GM18502 (cell line): ENCODE results near the gene SKAP2.

Source experiments
- ATAC-seq: cut with Tn5 transposase; IDR thresholded peaks from one replicate; pipeline ENCODE4 v1.9.1; 2021; ENCODE audit warnings: mild to moderate bottlenecking; ENCODE audit not compliant: unreplicated experiment, poor library complexity

The SKAP2 gene

DNA sequence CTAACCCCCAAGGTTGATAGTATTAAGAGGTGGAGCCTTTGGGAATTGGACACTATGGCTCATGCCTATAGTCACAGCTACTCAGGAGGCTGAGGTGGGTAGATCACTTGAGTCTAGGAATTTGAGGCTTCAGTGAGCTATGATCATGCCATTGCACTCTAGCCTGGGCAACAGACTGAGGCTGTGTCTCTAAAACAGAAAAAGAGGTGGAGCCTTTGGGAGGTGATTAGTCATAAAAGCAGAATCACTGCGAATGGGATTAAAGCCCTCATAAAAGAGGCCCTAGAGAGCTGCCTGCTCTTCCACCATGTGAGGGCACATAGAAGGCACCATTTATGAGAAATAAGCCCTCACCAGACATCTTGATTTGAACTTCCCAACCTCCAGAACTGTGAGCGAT is 81.9 kb downstream of the SKAP2 start:
- ATAC-seq: no peak

DNA sequence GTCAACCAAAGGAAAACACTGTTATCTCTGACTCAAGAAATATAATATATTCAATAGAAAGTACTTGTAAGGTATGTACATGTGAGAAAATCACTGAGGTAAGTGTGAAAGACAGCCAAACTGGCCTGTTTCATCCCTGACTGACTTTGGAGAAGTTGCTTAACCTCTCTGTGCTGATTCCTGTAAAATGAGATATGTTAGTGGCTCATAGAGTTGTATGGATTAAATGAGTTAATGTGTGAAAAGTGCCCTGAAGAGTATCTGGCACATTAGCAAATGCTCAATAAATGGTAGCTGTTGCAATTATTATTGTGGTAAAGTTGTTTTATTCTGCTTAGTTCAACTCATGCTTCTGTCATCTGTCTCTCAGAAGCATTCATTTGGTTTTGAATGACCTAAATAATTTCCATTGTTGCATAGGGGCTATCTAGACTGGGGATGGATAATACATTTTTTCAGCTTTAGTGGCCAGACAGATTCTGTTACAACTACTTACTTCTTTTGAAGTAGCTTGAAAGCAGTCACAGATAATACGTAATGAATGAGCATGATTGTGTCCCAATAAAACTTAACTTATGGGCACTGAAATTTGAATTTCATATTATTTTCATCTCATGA is 84.3 kb downstream of the SKAP2 start:
- no peak for ATAC-seq

DNA sequence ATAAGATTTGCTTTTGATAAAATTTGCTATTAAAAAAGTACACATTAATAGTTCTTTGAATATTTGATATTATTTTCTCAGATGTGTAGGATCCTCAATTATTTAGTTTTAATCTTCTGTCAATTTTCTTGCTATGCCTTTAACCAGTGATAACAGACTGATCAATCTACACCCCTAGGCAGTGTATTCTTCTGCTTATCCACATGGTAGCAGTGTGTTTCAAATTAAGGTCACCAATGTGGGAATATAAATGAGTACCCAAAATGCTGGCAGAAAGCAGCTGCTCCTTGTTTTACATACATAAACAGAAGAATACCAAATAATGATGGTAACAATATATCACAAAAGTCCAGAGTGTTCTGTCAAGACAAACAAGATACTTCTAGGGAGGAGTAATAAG is 87.0 kb downstream of the SKAP2 start:
- ATAC-seq: no peak

DNA sequence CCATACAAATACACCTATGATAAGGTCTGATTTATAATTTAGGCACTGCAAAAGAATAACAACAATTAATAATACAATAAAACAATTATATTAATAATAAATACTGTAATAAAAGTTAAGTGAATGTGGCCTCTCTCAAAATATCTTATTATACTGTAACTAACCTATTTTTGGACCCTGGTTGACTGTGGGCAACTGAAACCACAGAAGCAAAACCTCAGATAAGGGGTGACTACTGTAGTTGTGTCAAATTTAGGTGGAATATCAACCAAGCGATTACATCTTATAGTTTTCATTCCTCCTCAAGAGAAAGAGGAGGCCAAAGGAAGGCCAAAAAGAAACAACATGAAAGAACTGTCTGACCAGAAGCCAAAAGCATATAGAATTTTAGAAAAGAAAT is 103.9 kb downstream of the SKAP2 start:
- no peak for ATAC-seq

DNA sequence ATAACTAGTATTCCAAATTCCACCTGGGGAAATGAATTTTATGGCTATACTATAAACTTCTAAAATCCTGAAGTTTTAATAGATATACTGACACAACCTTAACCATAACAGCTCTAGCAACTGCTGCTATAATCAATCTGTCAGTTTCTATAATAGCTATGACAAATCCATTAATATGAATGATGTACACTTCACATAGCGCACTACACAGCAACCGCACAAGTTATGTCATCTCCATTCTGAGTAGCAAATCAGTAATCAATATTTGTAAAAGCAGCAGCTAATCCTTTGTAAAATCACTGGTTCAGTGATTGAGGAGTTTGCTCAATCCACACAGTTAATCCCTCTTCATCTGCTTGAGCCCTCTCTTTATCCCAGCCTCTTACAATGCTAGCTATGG is 105.3 kb downstream of the SKAP2 start:
- ATAC-seq: no peak

DNA sequence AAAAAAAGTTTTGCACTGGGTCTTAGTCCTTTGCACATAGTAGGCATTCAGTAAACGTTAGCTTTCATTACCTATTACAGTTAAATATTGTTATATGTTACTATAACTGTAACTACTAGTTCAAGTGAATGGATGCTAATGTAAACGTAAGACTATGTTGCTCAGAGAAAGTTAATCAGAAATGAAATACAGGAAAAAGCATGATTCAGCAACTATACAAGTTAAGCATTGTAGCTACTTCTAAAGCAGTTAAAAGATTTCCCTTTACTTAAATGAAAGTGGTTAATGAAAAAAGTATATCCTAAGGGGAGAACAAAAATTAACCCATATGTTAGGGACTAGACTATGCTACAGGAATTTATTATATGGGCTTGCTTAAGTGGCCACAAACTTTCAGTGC is 121.2 kb downstream of the SKAP2 start:
- ATAC-seq: no peak

DNA sequence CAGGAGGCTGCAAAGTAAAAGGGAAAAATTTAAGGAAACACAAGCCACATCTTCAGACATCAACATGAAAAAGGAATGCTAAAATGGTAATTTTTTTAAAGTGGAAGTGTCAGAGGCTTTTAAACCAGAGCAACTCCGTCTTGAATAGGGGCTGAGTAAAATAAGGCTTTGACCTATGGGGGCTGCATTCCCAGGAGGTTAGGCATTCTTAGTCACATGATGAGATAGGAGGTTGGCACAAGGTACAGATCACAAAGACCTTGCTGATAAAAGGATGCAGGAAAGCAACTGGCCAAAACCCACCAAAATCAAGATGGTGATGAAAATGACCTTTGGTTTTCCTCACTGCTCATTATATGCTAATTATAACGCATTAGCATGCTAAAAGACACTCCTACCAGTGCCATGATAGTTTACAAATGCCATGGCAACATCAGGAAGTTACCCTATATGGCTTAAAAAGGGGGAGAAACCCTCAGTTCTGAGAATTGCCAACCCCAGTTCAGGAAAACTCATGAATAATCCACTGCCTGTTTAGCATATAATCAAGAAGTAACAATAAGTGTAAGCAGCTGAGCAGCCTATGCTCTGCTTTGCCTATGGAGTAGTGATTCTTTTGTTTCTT is 128.3 kb downstream of the SKAP2 start:
- ATAC-seq: no peak

DNA sequence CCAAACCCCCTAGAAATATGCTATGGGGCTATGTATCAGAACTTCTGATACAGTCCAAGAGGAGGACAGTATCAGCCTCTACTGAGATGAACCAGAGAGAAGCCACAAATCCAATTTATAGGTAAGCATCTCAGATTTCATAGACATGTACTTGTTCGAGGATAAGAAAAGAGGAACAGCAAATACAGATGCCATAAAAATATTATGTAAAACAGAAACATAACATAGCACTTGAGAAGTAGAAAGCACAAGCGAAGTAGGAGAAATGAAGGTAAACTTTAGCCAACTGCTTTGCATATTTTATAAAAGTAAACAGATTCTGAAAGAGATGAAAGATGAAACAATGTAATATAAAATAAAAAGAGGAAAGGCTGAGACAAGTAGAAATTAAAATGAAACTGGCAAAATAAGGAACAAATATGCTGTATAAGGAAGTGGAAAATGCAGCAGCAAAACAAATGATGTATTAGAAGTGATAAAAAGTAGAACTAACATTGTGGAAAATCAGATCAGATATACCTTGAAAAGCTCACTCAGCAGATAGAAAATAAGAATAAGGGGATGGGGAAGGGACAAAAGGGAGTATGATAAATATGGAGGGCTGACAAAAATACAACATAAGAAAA is 135.1 kb downstream of the SKAP2 start:
- ATAC-seq: no peak

DNA sequence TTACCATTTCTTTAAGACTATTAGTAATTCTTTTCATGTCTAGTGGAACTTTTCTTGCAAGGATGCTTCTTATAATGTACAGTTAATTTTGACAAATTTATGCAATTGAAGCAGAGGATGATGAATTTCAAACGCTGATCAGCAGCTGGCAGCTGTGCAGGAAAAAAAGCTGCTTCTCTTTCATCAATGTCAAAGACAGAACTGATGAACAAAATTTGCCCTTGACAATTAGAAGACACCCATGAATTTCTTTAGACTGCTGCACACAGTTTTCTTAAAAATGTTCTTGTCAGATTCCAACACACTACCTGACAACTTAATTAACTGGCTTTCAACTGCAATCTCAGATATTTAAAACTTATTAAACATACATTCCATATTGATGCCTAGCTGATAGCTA is 138.3 kb downstream of the SKAP2 start:
- no peak for ATAC-seq

DNA sequence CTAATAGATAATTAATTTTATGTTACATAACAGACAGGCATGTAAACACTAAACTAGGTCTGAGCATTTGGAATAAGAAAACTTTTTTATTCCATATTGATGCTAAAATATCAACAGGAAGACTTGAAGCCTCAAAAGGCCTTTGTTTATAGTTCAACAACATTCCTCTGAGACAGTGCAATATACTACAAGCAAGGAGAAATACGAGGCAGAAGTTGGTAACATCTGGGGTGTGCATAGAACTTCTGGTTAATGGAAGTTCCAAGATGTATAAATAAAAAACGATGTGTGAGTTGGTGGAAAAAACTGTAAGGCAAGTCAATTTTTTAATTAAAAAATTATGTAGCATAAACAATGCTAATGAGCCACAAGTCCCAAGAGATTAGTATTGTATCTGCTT is 139.6 kb downstream of the SKAP2 start:
- no peak for ATAC-seq

DNA sequence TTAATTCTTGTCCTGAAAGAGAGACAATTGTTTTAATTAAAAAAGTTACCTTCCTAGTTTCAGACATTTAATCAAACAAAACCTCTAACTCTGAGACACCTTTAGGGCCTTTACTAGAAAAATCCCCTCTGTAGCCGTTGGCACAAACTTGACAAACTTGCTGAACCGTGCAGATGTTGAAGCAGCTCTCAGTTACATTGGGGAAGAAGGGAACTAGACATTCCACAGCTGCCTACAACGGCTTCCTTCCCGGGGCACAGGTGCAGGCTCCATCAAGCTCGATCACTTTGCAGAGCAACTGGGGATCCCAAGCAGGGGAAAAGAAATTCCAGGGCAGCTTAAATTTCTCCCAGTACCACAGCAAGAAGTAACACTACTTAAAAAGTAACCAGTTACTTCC is 141.3 kb downstream of the SKAP2 start:
- ATAC-seq: no peak

DNA sequence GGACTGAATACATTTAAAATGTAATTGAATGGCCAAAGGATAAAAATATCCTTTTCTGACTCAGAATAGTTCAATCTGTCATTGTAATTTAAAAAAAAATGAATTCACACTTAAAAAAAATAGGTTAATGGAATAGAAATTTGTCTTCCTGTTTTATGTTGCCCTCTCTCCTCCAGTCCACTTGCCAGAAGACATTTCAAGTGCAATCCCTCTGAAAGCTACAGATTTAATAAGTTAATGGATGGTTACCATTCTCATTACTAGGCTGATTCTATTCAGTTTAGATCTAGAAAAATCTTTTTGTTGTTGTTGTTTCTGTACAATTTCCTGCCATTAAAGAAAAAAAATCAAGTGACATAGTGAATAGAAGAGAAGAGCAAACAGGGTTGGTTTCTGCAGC is 142.9 kb downstream of the SKAP2 start:
- ATAC-seq: no peak

DNA sequence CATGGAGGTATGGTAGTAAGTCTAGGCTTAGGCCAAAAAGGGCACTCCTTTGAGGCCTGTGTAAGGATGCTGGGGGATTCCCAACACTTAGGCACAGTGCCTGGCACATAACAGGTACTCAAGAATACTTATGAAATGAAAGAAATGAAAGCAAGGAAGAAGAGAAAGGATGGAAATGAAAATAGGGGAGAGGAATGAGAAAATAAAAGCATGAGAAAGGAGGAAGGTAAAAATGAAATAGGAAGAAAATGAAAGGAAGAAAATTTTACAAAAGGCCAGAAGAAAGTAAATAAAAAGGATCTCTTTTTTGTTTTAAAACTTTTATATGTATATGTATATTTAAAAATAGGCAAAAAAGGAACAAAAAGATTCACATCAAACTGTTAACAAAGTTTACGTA is 146.3 kb downstream of the SKAP2 start:
- no peak for ATAC-seq

DNA sequence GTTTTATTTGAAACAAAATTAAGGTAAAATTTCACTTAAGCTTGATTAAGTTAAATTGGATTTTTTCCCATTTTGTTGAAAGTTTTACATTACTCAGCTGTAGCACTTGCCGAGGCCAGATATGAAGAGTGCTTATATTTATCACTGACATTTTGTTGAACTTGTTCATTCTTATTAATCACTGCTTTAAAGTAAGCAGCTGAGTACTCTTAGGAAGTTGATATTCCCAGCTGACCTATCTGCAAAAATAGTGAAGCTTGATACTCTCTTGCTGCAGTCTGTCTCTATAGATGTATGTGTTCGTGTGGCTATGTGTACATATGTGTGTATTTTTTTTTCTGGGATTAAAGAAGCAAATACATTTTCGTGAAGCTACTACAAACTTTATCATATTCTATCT is 150.0 kb downstream of the SKAP2 start:
- ATAC-seq: no peak

DNA sequence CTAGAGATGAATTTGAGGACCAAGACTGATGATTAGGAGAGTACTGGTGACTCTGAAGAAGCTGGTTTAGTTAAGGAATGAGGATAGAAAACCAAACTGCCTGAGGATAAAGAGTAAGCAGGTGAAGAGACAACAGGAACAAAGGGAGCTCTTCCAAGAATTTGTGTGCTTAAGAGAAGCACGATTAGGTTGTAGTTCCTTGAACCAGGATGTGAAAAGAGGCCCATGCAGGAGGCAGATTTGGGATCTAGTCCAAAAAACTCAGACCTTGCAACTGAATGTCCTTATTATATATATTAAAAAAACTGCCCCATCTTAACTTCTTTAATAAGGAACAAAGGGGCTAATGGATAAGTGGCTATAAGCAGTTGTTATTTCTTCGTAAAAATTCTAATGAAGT is 150.4 kb downstream of the SKAP2 start:
- no peak for ATAC-seq

DNA sequence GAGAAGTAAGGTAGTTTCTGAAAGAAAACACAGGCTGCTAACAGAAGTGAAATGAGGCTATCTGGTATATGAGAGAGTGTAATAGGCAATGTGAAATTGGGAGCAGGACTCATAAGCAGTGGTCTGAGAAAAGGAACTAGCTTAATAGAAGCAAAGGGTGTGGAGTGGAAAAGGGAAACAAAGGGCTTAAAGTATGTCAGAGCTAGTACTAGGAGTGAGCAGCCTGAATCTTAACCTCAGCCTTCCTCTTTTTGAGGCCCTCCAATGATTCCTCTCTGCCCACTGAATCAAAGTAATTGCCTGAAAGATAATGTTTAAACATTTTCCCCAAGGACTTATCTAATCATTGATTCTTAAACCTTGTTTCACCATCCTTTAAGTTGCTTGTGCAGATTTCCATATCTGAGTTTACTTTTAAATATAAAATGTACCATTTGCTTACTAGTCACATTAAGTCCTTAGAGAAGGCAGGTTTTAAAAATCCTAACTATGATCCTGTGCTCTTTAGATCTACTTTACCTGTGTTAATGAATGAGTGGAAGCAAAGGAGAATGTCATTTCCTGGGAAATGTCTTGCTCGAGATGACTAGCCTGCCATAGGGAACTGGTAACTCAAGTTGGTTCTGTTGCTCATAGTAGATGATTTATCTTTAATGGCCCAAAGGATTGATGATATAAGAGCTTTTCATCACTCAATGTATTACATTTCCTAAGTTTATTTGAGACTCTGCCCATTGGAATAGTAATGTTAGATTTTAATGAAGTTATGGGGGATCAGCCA is 155.0 kb downstream of the SKAP2 start:
- ATAC-seq: no peak

DNA sequence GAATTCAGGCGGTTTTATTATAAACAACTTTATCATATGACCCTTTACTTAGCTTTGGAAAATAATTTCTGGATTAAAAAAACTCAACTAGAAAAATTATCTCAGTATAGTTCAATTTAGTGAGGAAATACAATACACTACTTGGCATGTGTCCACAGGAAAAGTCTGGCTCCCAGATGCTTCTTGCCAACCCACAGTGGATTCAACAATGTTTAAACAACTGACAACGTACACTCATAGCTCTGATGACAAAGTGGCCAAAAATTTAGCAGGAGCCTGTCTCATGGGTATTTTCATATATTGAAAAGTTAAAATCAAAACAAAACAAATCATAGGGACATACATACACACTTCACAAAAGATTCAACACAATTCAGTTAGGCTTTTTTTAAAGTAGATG is 158.8 kb downstream of the SKAP2 start:
- no peak for ATAC-seq

DNA sequence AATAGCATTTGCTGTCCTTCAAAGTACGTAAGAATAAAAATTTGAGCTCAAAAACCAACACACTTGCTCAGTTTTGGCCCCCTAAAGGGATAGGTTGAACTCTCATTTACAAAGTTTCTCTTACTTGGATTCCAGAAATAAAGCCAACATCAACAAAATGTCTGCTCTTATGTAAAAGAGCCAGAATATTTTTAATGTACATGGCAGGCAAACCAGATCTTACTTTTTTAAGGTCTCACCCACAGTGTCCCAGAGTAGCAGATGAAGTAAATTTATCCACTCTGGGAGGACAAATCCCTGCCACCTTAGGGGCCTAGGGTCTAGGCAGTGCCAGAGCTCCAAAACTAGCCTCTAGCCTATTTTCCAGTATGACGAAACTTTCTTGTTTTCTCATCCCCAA is 159.6 kb downstream of the SKAP2 start:
- no peak for ATAC-seq

DNA sequence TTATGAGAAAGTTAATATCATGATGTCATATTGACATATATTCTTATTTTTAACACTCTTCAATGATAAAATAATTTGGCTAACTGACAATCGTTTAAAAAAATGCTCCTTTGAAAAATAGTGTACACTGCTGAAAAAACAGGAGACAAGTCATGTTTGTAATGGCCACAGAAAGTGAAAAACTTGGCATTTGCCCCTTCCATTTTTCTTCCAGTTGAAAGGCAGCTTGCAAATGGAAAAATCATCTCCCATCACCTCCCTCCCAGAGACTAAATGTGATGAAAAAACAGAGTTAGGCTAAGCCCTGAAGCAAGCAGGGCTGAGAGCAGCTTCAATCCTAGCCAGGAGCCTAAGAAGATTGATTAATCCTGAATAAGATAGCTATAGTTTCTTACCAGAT is 160.4 kb downstream of the SKAP2 start:
- ATAC-seq: no peak

DNA sequence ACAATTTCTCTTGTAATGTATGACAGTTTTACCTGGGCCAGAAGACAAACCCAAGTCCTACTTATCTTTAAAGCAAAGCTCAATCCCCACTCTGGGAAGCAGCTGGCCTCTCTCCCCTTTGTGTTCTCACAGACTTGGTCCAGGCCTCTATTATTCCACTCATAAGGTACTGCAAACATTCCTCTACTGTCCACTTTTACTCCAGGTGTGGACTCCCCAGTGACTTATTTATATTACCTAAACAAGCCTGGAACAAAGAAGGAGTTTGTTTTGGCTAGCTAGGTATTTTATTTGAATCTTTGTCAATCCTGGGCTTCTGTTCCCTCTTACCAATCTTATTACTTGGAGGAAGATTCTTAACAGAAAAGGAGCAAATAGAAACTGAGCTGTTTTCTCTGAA is 163.5 kb downstream of the SKAP2 start:
- ATAC-seq: no peak

DNA sequence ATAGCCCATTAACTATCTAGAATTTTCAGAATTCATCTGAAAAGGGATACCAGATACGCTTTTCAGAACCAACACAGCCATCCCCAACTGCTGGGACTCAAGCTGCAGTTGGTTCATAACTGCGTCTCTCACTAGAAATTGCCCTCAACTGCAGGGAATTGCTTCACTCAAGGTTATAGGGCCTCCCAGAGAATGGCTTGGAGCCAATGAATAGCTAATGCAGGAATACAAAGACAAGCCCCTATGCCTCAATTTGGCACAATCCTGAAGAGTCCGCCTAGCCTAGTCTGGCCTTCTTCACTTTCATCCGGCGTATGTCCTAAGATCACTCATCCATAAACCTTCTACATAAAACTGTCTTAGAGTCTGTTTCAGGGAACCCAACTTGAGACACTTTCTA is 164.0 kb downstream of the SKAP2 start:
- no peak for ATAC-seq
